H1 (cell line): ENCODE measurements around the gene ARSK. TPM values are rescaled to one million over a fixed set of nuclear protein-coding genes. Genes with fewer than 3 reads are reported as not detected.

ENCODE experiments used
- CTCF ChIA-PET: fragments of 300-600 bp; sonication (Branson Sonifier 250); formaldehyde crosslinking; loops from one replicate; lab custom pipeline; 2021; ENCODE audit not compliant: partially characterized antibody; lab: Charles Lee
- POLR2A ChIA-PET: fragments of 300-600 bp; sonication (Branson Sonifier 250); formaldehyde crosslinking; loops from one replicate; lab custom pipeline; 2021; ENCODE audit warnings: inconsistent platforms; ENCODE audit not compliant: partially characterized antibody; lab: Charles Lee
- DNase-seq, 2 experiments: peaks; one replicate each; pipeline versions ENCODE4 v3.0.0 to v3.0.0-alpha.2; 2010 to 2022; ENCODE audit warnings: low spot score in 2 of 2, low read depth in 1 of 2, mixed read lengths in 1 of 2
- FAIRE-seq: peaks from 2 replicates; lab custom pipeline; 2011; peaks lifted over from hg19 to GRCh38; lab: Jason Lieb, UNC
- H2AFZ ChIP-seq: 2 replicates; pipeline ENCODE4 v1.8.1; 2012; ENCODE audit warnings: low read length, inconsistent platforms
- H2AK5ac ChIP-seq: 2 replicates; pipeline ENCODE4 v1.6.1; 2013; ENCODE audit warnings: low read depth, low read length
- H2BK120ac ChIP-seq: replicated peaks from 2 replicates; pipeline ENCODE3; 2013; ENCODE audit warnings: low read depth, low read length, inconsistent platforms
- H2BK12ac ChIP-seq: 2 replicates; pipeline ENCODE4 v1.6.1; 2013; ENCODE audit warnings: low read depth, low read length
- H2BK15ac ChIP-seq: 2 replicates; pipeline ENCODE4 v1.6.1; 2013; ENCODE audit warnings: low read length
- H2BK20ac ChIP-seq: 2 replicates; pipeline ENCODE4 v1.6.1; 2013; ENCODE audit warnings: low read length
- H2BK5ac ChIP-seq: 2 replicates; pipeline ENCODE4 v1.6.1; 2013; ENCODE audit warnings: low read depth, low read length
- H3K14ac ChIP-seq: 2 replicates; pipeline ENCODE4 v1.6.1; 2013; ENCODE audit warnings: inconsistent platforms; ENCODE audit not compliant: insufficient read length
- H3K18ac ChIP-seq: 2 replicates; pipeline ENCODE4 v1.6.1; 2013; ENCODE audit warnings: low read length; ENCODE audit errors: extremely low read depth
- H3K23ac ChIP-seq: 2 replicates; pipeline ENCODE4 v1.6.1; 2013; ENCODE audit warnings: inconsistent platforms; ENCODE audit not compliant: insufficient read length
- H3K23me2 ChIP-seq: 2 replicates; pipeline ENCODE4 v1.6.1; 2013; ENCODE audit warnings: low read depth, low read length
- H3K27ac ChIP-seq: 2 replicates; pipeline ENCODE4 v1.6.1; 2011; ENCODE audit warnings: low read depth, low read length, inconsistent platforms
- H3K27me3 ChIP-seq, 4 experiments: replicated peaks in 1 of 4; 1 replicate in 1 of 4; 2 replicates in 3 of 4; pipeline versions ENCODE4 v1.6.1 to v1.8.1; 2011 to 2013; ENCODE audit warnings: low read length in 3 of 4, mild to moderate bottlenecking in 3 of 4, inconsistent platforms in 2 of 4, mixed read lengths in 2 of 4, moderate library complexity in 1 of 4; ENCODE audit not compliant: control insufficient read depth in 3 of 4, insufficient read depth in 3 of 4; ENCODE audit errors: extremely low read depth in 1 of 4
- H3K36me3 ChIP-seq, 4 experiments: 2 replicates each; pipeline versions ENCODE4 v1.6.1 to v1.8.1; 2011 to 2013; ENCODE audit warnings: mild to moderate bottlenecking in 4 of 4, low read length in 3 of 4, moderate library complexity in 2 of 4, control low read depth in 1 of 4, inconsistent platforms in 1 of 4; ENCODE audit not compliant: insufficient read depth in 4 of 4, control insufficient read depth in 2 of 4
- H3K4ac ChIP-seq: replicated peaks from 2 replicates; pipeline ENCODE3; 2013; ENCODE audit warnings: low read length, low read depth, mixed read lengths, inconsistent platforms; ENCODE audit not compliant: insufficient read length
- H3K4me1 ChIP-seq, 4 experiments: replicated peaks in 1 of 4; 1 replicate in 1 of 4; 2 replicates in 3 of 4; pipeline versions ENCODE4 v1.6.1 to v1.8.1; 2011 to 2013; ENCODE audit warnings: low read length in 3 of 4, inconsistent platforms in 2 of 4, mixed read lengths in 1 of 4; ENCODE audit not compliant: insufficient read depth in 4 of 4, control insufficient read depth in 3 of 4
- H3K4me2 ChIP-seq, 2 experiments: 2 replicates each; pipeline versions ENCODE4 v1.6.1 to v1.8.1; 2011 to 2013; ENCODE audit warnings: low read depth in 2 of 2, low read length in 2 of 2, control low read depth in 1 of 2, inconsistent platforms in 1 of 2, mild to moderate bottlenecking in 1 of 2; ENCODE audit not compliant: insufficient read depth in 1 of 2
- H3K4me3 ChIP-seq, 4 experiments: fragments of 200-600, 300-600 bp in 1 of 4; sonication (generic), shearing (Covaris generic), sonication (Bioruptor Twin) in 1 of 4; 2 replicates each; pipeline versions ENCODE4 v1.5.1 to v1.8.1; 2011 to 2016; ENCODE audit warnings: low read length in 4 of 4, low read depth in 3 of 4, control low read depth in 2 of 4, inconsistent platforms in 2 of 4, mild to moderate bottlenecking in 2 of 4, mixed read lengths in 1 of 4, moderate library complexity in 1 of 4; ENCODE audit not compliant: insufficient read depth in 2 of 4; ENCODE audit errors: extremely low read depth in 1 of 4
- H3K56ac ChIP-seq: replicated peaks from 2 replicates; pipeline ENCODE3; 2013; ENCODE audit warnings: low read depth, mild to moderate bottlenecking, mixed read lengths, low read length, inconsistent platforms; ENCODE audit not compliant: insufficient read length
- H3K79me1 ChIP-seq: 2 replicates; pipeline ENCODE4 v1.6.1; 2013; ENCODE audit warnings: low read depth, low read length, control low read depth
- H3K79me2 ChIP-seq, 2 experiments: 2 replicates each; pipeline versions ENCODE4 v1.6.1 to v1.8.1; 2012 to 2013; ENCODE audit warnings: low read length in 2 of 2, mild to moderate bottlenecking in 2 of 2, inconsistent platforms in 1 of 2; ENCODE audit not compliant: insufficient read depth in 2 of 2, control insufficient read depth in 1 of 2
- H3K9ac ChIP-seq, 4 experiments: replicated peaks in 1 of 4; 1 replicate in 1 of 4; 2 replicates in 3 of 4; pipeline versions ENCODE4 v1.6.1 to v1.8.1; 2011 to 2013; ENCODE audit warnings: low read depth in 3 of 4, low read length in 3 of 4, control low read depth in 2 of 4, mild to moderate bottlenecking in 2 of 4, moderate library complexity in 2 of 4, inconsistent platforms in 1 of 4; ENCODE audit errors: extremely low read depth in 1 of 4
- H3K9me3 ChIP-seq, 2 experiments: 2 replicates each; pipeline versions ENCODE4 v1.6.1 to v1.8.1; 2012 to 2013; ENCODE audit warnings: mild to moderate bottlenecking in 2 of 2, moderate library complexity in 2 of 2, control low read depth in 1 of 2, inconsistent platforms in 1 of 2, low read depth in 1 of 2, low read length in 1 of 2, mixed read lengths in 1 of 2; ENCODE audit not compliant: insufficient read depth in 2 of 2
- H4K20me1 ChIP-seq, 2 experiments: replicated peaks in 1 of 2; 2 replicates each; pipeline versions ENCODE3 to v1.8.1; 2011 to 2013; ENCODE audit warnings: inconsistent platforms in 2 of 2, low read length in 2 of 2, mild to moderate bottlenecking in 1 of 2; ENCODE audit not compliant: insufficient read depth in 2 of 2, control insufficient read depth in 1 of 2
- H4K5ac ChIP-seq: 2 replicates; pipeline ENCODE4 v1.6.1; 2013; ENCODE audit warnings: low read length, low read depth, mixed read lengths, inconsistent platforms; ENCODE audit not compliant: insufficient read length
- H4K8ac ChIP-seq: 2 replicates; pipeline ENCODE4 v1.8.0; 2013; ENCODE audit warnings: mild to moderate bottlenecking, moderate library complexity, low read length, inconsistent platforms; ENCODE audit not compliant: insufficient read depth; ENCODE audit errors: extremely low read depth
- H4K91ac ChIP-seq: replicated peaks from 2 replicates; pipeline ENCODE3; 2013; ENCODE audit warnings: low read length, mixed read lengths, inconsistent platforms; ENCODE audit not compliant: insufficient read length
- CHD2 ChIP-seq: IDR thresholded peaks from 2 replicates; pipeline ENCODE4 v1.6.1; 2012; ENCODE audit warnings: low read length, improper control_type of control experiment
- CREB1 ChIP-seq: IDR thresholded peaks from 2 replicates; pipeline ENCODE4 v1.6.1; 2012; ENCODE audit warnings: inconsistent platforms
- JUND ChIP-seq: IDR thresholded peaks from 2 replicates; pipeline ENCODE4 v1.6.1; 2011; ENCODE audit warnings: mild to moderate bottlenecking, improper control_type of control experiment, low read length
- RAD21 ChIP-seq, 2 experiments: IDR thresholded peaks in 1 of 2; conservative IDR thresholded peaks in 1 of 2; 2 replicates each; pipeline ENCODE4 v1.6.1; 2011; ENCODE audit warnings: low read depth in 2 of 2, low read length in 2 of 2, improper control_type of control experiment in 1 of 2, inconsistent platforms in 1 of 2, mild to moderate bottlenecking in 1 of 2, moderate library complexity in 1 of 2
- USF2 ChIP-seq: IDR thresholded peaks from 2 replicates; pipeline ENCODE4 v1.6.1; 2011; ENCODE audit warnings: low read length, improper control_type of control experiment
- WGBS, 2 experiments: shearing (Covaris generic) in 1 of 2; methylation state at CpG; one replicate each; pipeline versions ENCODE4 v1.1.6 to v1.1.7; 2013 to 2015; ENCODE audit warnings: low lambda C conversion rate in 2 of 2, mixed read lengths in 2 of 2, inconsistent platforms in 1 of 2, low coverage in 1 of 2, missing lambda C conversion rate in 1 of 2; ENCODE audit not compliant: insufficient replicate concordance in 2 of 2, insufficient coverage in 1 of 2, insufficient read length in 1 of 2; ENCODE audit errors: extremely low coverage in 1 of 2, missing lambda C conversion rate in 1 of 2; 5-methylcytosine and 5-hydroxymethylcytosine counted together
- polyA plus RNA-seq, 7 experiments: library from polyadenylated mRNA; depleted of rRNA in 3 of 7; stranded (reverse) in 5 of 7; unstranded in 2 of 7; fragments of >200 nt in 5 of 7; fragments of 200-250 nt in 2 of 7; gene quantifications; 1 replicate in 5 of 7; 2 replicates in 1 of 7; 4 replicates in 1 of 7; pipeline versions ENCODE4 v1.2.1 to v1.2.3, GENCODE V29; 2011 to 2013; ENCODE audit warnings: missing spikeins in 2 of 7, mixed read lengths in 2 of 7
- total RNA-seq: library from RNA; stranded (reverse); fragmentation: NEBNext Ultra II Directional; extraction: Animal tissue kit (Norgen Biotek cat#: 25700); gene quantifications from 2 replicates; pipeline ENCODE4 v1.2.1, GENCODE V29; 2021

The ARSK gene
- total and polyA plus RNA-seq, 2 of the 8 experiments (the other 6 are each of a cell fraction or from before 2014, with no cell fraction given): 8.4 to 14.1 TPM

- Histone ChIP-seq H3K27ac (no peak overlapping the region), H3K18ac (no peak overlapping the region), H4K5ac (no peak overlapping the region), H3K36me3 (peaks cover 0 to 49% (median 9%) of the 10 kb centered on the region in 4 experiments; a peak in 6 of 8 replicates), H3K9ac (no peak overlapping the region), H3K14ac (no peak overlapping the region), H3K23me2 (no peaks in the 10 kb centered on the region; the same call in 1 of the 2 replicates), H3K79me2 (no peaks in the 10 kb centered on the region), H2AFZ (no peak overlapping the region), H3K4ac (no peak overlapping the region), H2BK15ac (no peak overlapping the region), H4K20me1 (no peaks in the 10 kb centered on the region), H3K9me3 (no peaks in the 10 kb centered on the region), H3K56ac (no peak overlapping the region), H3K4me1 (no peaks in the 10 kb centered on the region), H2BK120ac (no peak overlapping the region), H2BK5ac (no peak overlapping the region), H3K23ac (no peak overlapping the region), H3K79me1 (no peaks in the 10 kb centered on the region), H3K4me3 (no peak overlapping the region), H4K8ac (no peak overlapping the region), H3K27me3 (no peaks in the 10 kb centered on the region), H2BK12ac (no peak overlapping the region), H2AK5ac (no peak overlapping the region), H4K91ac (no peak overlapping the region), H2BK20ac (no peak overlapping the region), H3K4me2 (no peak overlapping the region)
- ChIA-PET POLR2A (no interaction called here), CTCF (interaction anchor here (1.7 kb wide), 1 partner anchor 61 kb away, joined by 4 read pairs; no protein-coding TSS in a partner anchor)
- TF ChIP-seq CREB1 (no peak), JUND (no peak), CHD2 (no peak), USF2 (no peak), RAD21 (IDR thresholded peaks at IDR 0.05 in 1 of 2, conservative IDR thresholded peaks at IDR 0.05 in 1 of 2; ENCODE audit: low read depth in 2 of 2, low read length in 2 of 2) (no peak)
- FAIRE-seq (no peak), DNase-seq (no peak)
- 100% methylated on average over 1 of the region's 1 CpG; no CpG with 5 or more reads in 1 of the 2 experiments for WGBS, 2 experiments
These were observed 46.4 kb upstream of the ARSK start for GRCh38 chr5:95508550-95508949.
